Right cardiac atrium (tissue), 5 donors: ENCODE data around the gene COQ10A. TPM values are rescaled to one million over a fixed set of nuclear protein-coding genes. Genes with fewer than 3 reads are reported as not detected.
A peak's percentile ranks its signal among the peaks of the same experiment; 100 is the strongest.

Source experiments
- ATAC-seq, 2 donors: fragments of 200-7000 bp; cut with Tn5 transposase; one replicate each; pipeline versions ENCODE4 v1.8.0 to v1.9.1; 2020; ENCODE audit warnings: moderate library complexity in 2 of 2, mild to moderate bottlenecking in 1 of 2
- DNase-seq, 3 donors: peaks; one replicate each; pipeline ENCODE4 v3.0.0-alpha.2; 2020
- H3K27ac ChIP-seq: one replicate; pipeline ENCODE4 v1.5.1; 2013; ENCODE audit warnings: mild to moderate bottlenecking, low read length, control low read depth, moderate library complexity
- H3K27me3 ChIP-seq: one replicate; pipeline ENCODE4 v1.6.1; 2013; ENCODE audit not compliant: control insufficient read depth, insufficient read depth
- H3K4me1 ChIP-seq: one replicate; pipeline ENCODE4 v1.6.1; 2013; ENCODE audit warnings: low read length; ENCODE audit not compliant: control insufficient read depth, insufficient read depth
- H3K4me3 ChIP-seq: one replicate; pipeline ENCODE4 v1.5.1; 2013; ENCODE audit warnings: low read length, control low read depth
- H3K9me3 ChIP-seq: one replicate; pipeline ENCODE4 v1.6.1; 2013; ENCODE audit warnings: low read length; ENCODE audit not compliant: control insufficient read depth
- WGBS: extraction: QIAGEN DNeasy Blood & Tissue Kit; methylation state at CpG from one replicate; pipeline ENCODE4 v1.1.7; 2013; 5-methylcytosine and 5-hydroxymethylcytosine counted together
- intact Hi-C, 4 donors: fragments of 100-400 bp; cut with DNase I; formaldehyde crosslinking; loops; one replicate each; pipeline versions ENCODE4 v1.11.0 to v1.14.0; 2022 to 2023
- polyA plus RNA-seq: library from polyadenylated mRNA; stranded (reverse); fragments of 200-250 nt; gene quantifications from one replicate; pipeline ENCODE4 v1.2.3, GENCODE V29; 2013
- total RNA-seq, 4 donors: library from RNA; stranded (reverse); fragmentation: NEBNext Ultra II Directional; extraction: Animal tissue kit (Norgen Biotek cat#: 25700); gene quantifications; one replicate each; pipeline ENCODE4 v1.2.1, GENCODE V29; 2021
- donor health status: healthy with polysubstance abuse.
- donor health status: DM: no; HTN: yes; CAD: no.
- donor health status: DM: no; HTN: no; CAD: no.
- donor health status: DM: no; HTN: yes; CAD: no; lungs with severe emphysema.
- donor health status: DM: yes; HTN: yes; CAD: no.

Gene COQ10A
- total and polyA plus RNA-seq, 5 donors = 98.5 to 166 (median 117) TPM

DNA sequence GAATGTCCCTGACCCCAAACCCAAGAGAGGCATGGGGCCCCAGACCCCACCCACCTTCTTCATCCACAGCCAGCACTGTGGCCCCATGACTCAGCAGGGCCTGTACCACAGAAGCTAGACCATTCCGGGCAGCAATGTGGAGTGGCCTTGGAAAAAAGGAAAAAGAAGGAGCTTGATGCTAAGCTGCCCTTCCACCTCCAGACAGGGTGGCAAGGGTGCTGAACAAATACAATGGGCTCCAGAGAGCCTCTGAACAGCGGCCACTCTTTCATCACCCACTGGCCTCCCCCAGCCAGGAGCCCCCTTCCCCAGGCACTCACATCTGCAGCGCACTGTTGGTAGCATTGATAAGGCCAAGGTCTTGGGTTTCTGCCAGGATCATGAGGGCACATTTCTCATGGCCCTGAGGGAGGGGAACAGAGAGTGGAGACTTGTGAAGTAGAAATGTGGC, 23.0 kb upstream of the COQ10A start:
- H3K9me3 ChIP-seq = no peaks in the 10 kb centered on the region
- H3K4me1 ChIP-seq = no peaks in the 10 kb centered on the region
- no peaks in the 10 kb centered on the region for H3K27me3 ChIP-seq
- H3K27ac ChIP-seq = no peak overlapping the region
- intact Hi-C loops = loop anchor here in 1 of 4 donors (2.0 kb wide), 1 partner anchor 15 kb away; no protein-coding TSS in a partner anchor
- 49% methylated on average over 3 of the region's 3 CpGs for WGBS
- no peak for DNase-seq
- no peak overlapping the region for H3K4me3 ChIP-seq
- peak in 1 of 2 donors; percentile 6 for ATAC-seq

- ATAC-seq = no peak
- H3K27me3 ChIP-seq = no peaks in the 10 kb centered on the region
- H3K9me3 ChIP-seq = no peaks in the 10 kb centered on the region
- H3K27ac ChIP-seq = no peak overlapping the region
- WGBS = 91% methylated on average over 14 of the region's 14 CpGs
- peak in 1 of 3 donors; percentile 40 for DNase-seq
- no peak overlapping the region for H3K4me3 ChIP-seq
- intact Hi-C loops = loop anchor here in 1 of 4 donors (2.0 kb wide), 1 partner anchor 16 kb away; no protein-coding TSS in a partner anchor
- H3K4me1 ChIP-seq = no peaks in the 10 kb centered on the region
These were observed 22.2 kb upstream of the COQ10A start for GRCh38 chr12:56244494-56244893.

DNA sequence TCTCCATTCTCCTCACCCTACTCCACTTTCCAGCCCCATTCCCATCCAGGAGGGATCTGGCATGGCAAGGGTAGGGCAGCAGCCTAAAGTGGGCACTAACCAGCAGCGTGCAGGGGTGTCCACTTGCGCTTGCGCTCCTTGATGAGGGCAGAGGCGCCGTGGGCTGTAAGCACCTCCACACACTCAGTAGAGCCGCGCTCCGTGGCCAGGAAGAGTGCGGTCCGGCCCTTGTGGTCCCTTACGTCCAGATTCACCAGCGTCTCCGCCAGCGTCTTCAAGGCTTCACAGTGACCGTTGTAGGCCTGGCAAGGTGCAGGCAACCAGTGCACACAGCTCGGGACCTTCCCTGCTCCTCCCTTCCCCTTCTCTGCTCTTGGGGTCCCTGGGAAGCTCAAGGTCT, 18.8 kb upstream of the COQ10A start:
- H3K27ac ChIP-seq = no peak overlapping the region
- H3K4me3 ChIP-seq = no peak overlapping the region
- intact Hi-C loops = no loop called here
- H3K27me3 ChIP-seq = no peaks in the 10 kb centered on the region
- H3K9me3 ChIP-seq = no peaks in the 10 kb centered on the region
- H3K4me1 ChIP-seq = no peaks in the 10 kb centered on the region
- DNase-seq (peak in 1 of 3 donors; percentile 43), ATAC-seq (no peak)
- 93% methylated on average over 16 of the region's 16 CpGs for WGBS

- DNase-seq = peak in 1 of 3 donors; percentile 33
- H3K9me3 ChIP-seq = no peaks in the 10 kb centered on the region
- H3K27me3 ChIP-seq = no peaks in the 10 kb centered on the region
- H3K4me3 ChIP-seq = no peak overlapping the region
- WGBS = 91% methylated on average over 8 of the region's 8 CpGs
- ATAC-seq = no peak
- intact Hi-C loops = no loop called here
- no peak overlapping the region for H3K27ac ChIP-seq
- no peaks in the 10 kb centered on the region for H3K4me1 ChIP-seq
These were observed 18.0 kb upstream of the COQ10A start for GRCh38 chr12:56248711-56249110.

DNA sequence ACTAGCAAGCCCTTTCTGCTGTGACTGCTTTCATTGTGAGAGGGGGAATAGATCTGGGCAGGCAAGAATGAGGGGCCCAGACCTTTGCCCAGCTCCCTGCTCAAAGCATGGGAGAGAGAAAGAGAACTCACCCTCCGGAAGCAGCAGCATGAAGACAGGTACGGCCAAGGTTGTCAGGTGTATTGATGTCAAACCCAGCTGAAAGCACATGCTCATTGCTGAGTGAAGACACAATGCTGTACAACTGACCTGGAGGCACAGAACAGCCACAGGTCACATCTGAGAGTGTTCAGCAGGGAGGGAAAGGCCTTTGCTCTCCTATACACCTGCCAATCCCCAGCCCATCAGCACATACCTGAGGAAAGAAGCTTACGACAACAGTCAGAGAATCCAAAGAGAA, 14.1 kb upstream of the COQ10A start:
- no peaks in the 10 kb centered on the region for H3K9me3 ChIP-seq
- H3K27ac ChIP-seq = no peak overlapping the region
- DNase-seq = no peak
- no peak for ATAC-seq
- intact Hi-C loops = no loop called here
- H3K27me3 ChIP-seq = no peaks in the 10 kb centered on the region
- no peak overlapping the region for H3K4me3 ChIP-seq
- peaks cover 10% of the 10 kb centered on the region for H3K4me1 ChIP-seq
- 90% methylated on average over 3 of the region's 3 CpGs for WGBS

DNA sequence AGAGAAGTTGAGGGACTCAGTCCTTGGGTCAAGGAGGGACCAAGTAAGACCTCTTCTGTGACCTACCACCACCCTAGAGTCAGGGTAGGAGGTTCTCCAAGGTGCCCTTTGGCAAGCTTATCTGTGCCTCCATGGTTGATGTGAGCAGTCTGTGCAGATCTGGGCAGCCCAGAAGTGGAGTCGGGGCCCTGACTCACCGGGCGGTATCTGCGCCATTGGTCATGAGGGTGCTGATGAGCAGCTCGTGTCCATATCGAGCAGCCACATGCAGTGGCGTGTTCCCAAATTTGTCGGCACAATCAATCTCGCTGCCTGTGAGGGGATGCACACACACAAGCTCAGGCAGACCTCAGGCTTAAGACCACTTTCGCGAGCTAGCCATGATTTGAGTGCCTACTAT, 13.7 kb upstream of the COQ10A start:
- 89% methylated on average over 11 of the region's 11 CpGs for WGBS
- Histone ChIP-seq H3K4me3 (no peak overlapping the region), H3K27ac (no peak overlapping the region), H3K4me1 (peaks cover 10% of the 10 kb centered on the region), H3K9me3 (no peaks in the 10 kb centered on the region), H3K27me3 (no peaks in the 10 kb centered on the region)
- DNase-seq = no peak
- intact Hi-C loops = no loop called here
- ATAC-seq = no peak

DNA sequence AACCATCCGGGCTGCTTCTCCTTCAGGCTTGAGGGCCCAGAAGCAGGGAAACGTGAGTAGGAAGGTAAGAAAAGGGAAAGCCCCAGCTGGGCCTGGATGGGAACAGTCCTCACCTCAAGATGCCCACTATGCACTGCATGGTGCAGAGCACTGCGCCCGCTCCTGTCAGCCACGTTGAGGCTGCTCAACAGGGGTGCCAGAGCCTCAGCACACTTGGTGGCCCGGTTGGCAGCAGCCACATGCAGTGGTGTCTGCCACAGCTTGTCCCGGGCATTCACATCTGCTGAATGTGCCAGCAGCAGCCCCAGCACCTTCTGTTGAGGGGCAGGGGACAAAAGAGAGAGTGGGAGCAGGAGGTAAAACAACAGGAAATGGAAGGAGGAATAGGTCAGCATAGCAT, 11.1 kb upstream of the COQ10A start:
- no peaks in the 10 kb centered on the region for H3K9me3 ChIP-seq
- H3K4me1 ChIP-seq = peaks cover 12% of the 10 kb centered on the region
- WGBS = 88% methylated on average over 7 of the region's 7 CpGs
- ATAC-seq (no peak), DNase-seq (no peak)
- H3K27me3 ChIP-seq = no peaks in the 10 kb centered on the region
- H3K27ac ChIP-seq = no peak overlapping the region
- intact Hi-C loops = no loop called here
- no peak overlapping the region for H3K4me3 ChIP-seq

GRCh38 chr12:56256326-56256960, 10.3 kb upstream of the COQ10A start:
- no peak overlapping the region for H3K4me3 ChIP-seq
- 34% methylated on average over 4 of the region's 4 CpGs for WGBS
- H3K4me1 ChIP-seq = peaks cover 12% of the 10 kb centered on the region
- DNase-seq (no peak), ATAC-seq (no peak)
- intact Hi-C loops = no loop called here
- no peak overlapping the region for H3K27ac ChIP-seq
- H3K9me3 ChIP-seq = no peaks in the 10 kb centered on the region
- no peaks in the 10 kb centered on the region for H3K27me3 ChIP-seq

GRCh38 chr12:56257071-56257470, 9.7 kb upstream of the COQ10A start:
- Histone ChIP-seq H3K27me3 (no peaks in the 10 kb centered on the region), H3K4me3 (peak overlapping the region; percentile 85), H3K27ac (no peak overlapping the region), H3K9me3 (no peaks in the 10 kb centered on the region), H3K4me1 (peaks cover 12% of the 10 kb centered on the region)
- DNase-seq = no peak
- WGBS = 51% methylated on average over 8 of the region's 8 CpGs
- intact Hi-C loops = no loop called here
- no peak for ATAC-seq

GRCh38 chr12:56257491-56258067, 9.2 kb upstream of the COQ10A start:
- Histone ChIP-seq H3K4me1 (peaks cover 12% of the 10 kb centered on the region), H3K27me3 (no peaks in the 10 kb centered on the region), H3K27ac (peak overlapping the region; percentile 21), H3K9me3 (no peaks in the 10 kb centered on the region), H3K4me3 (peak overlapping the region; percentile 85)
- DNase-seq (peak in 1 of 3 donors; percentile 52), ATAC-seq (peak; percentile 12 to 37)
- intact Hi-C loops = no loop called here
- under 1% methylated on average over 27 of the region's 27 CpGs for WGBS

GRCh38 chr12:56258068-56258819, 8.5 kb upstream of the COQ10A start, which contains the start of gene ANKRD52:
Gene ANKRD52, minus strand, starts transcription at chr12:56258384. Its CDS starts 115 bp downstream, at chr12:56258269.
- DNase-seq (peak; percentile 81 to 92 (median 91)), ATAC-seq (peak; percentile 94 to 96)
- Histone ChIP-seq H3K9me3 (no peaks in the 10 kb centered on the region), H3K27ac (peak within 1 kb of the TSS; percentile 93), H3K27me3 (no peaks in the 10 kb centered on the region), H3K4me3 (peak within 1 kb of the TSS; percentile 85), H3K4me1 (peaks cover 12% of the 10 kb centered on the region)
- under 1% methylated on average over 78 of the region's 78 CpGs for WGBS
- intact Hi-C loops = no loop called here
